Measurements from ENCODE around the gene SNRNP70.

GRCh38 chr19:49157445-49158224, 72.4 kb downstream of the SNRNP70 start, which contains the start of gene TRPM4:
- no peak for TF ChIP-seq CTCF (IDR thresholded peaks at IDR 0.05; ENCODE audit: low read depth, low read length)
- TF ChIP-seq EZH2phosphoT487 (IDR thresholded peaks at IDR 0.05; ENCODE audit: low read depth), result no peak
